GM15510 (cell line): ENCODE data around the gene BICD2.

Experiments
- POLR2A ChIP-seq: IDR thresholded peaks from 3 replicates; pipeline ENCODE4 v1.6.1; 2011; ENCODE audit warnings: borderline replicate concordance; ENCODE audit not compliant: insufficient read length; ENCODE audit errors: extremely low read depth

The BICD2 gene

DNA sequence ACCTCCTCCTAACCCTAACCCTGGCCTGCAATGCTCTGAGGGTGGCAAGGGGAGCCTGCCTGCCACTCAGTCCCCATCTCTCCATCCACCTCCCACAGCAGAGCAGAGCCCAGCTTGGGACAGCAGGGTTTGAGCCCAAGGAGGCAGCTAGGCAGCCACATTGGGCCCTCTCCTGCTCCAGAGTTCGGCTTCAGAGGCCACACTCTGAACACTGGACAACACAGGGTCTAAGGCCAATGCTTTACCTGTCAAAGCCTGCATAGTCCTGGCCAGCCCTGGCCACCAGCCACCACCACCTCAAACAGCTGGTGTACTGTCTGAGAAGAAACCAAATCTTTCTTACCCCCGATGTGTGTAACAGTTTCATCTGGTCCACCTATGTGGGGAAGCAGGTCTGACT lies 5.2 kb downstream of the BICD2 start:
- no peak for TF ChIP-seq POLR2A

DNA sequence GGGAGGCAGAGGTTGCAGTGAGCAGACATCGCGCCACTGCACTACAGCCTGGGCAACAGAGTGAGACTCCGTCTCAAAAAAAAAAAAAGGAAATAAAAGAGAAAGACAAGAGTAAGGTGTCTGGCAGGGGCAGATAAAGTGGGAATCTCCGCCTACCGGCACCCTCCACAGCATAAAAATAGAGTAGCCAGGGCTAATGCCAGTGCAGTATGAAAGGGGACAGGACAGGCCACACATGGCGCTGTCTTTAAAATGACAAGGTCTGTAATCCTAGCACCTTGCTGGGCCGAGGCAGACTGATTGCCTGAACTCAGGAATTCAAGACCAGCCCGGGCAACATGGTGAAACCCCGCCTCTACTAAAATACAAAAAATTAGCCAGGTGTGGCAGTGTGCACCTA lies 7.8 kb downstream of the BICD2 start:
- TF ChIP-seq POLR2A = no peak

DNA sequence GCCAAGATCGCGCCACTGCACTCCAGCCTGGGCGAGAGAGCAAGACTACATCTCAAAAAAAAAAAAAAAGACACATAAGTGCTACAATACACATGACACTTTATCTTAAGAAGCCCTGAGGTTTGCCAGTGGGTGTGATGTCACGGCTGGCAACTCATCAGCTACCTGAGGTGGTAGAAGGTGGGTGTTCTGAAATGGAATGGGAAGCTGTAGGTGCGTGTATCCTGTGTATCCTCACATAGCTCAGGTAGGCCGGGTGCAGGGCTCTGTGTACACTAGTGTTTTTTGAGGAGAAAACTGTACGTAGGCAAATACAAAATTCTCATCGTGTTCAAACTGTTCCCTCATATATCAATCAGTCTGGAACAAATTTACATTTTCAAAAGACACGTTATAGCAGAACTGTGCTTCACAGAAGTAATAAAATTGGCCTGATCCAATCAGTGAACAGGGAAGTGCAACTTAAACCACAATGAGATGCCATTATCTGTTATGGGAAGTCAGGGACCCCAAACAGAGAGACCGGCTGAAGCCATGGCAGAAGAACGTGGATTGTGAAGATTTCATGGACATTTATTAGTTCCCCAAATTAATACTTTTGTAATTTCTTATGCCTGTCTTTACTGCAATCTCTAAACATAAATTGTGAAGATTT lies 10.4 kb downstream of the BICD2 start:
- no peak for TF ChIP-seq POLR2A

DNA sequence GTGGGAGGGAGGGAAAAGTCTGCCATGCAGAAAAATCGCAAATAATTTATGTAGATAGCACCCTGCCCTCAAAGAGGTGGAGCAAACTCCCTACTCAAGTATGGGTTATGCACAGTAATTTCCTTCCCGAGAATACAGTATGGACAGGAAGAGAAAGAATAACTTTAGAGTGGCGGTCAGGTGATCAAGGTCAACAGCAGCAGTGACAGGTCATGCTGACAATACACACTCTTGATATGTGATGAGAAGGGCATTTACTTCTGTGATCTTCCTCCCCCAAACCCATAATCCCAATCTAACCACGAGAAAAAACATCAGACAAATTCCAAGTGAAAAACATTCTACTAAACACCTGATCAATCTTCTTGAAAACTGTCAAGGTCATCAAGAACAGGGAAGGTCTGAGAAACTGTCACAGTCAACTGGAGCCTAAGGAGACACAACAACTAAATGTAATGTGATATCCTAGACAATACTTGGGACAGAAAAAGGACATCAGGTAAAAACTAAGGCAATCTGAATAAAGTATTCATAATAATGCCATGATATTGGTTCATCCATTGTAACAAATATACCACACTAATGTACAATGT lies 11.7 kb downstream of the BICD2 start:
- TF ChIP-seq POLR2A = no peak

GRCh38 chr9:92749934-92750315 lies 14.7 kb downstream of the BICD2 start:
- TF ChIP-seq POLR2A = no peak

- TF ChIP-seq POLR2A = no peak
Measured at GRCh38 chr9:92749071-92749933, 15.3 kb downstream of the BICD2 start.

DNA sequence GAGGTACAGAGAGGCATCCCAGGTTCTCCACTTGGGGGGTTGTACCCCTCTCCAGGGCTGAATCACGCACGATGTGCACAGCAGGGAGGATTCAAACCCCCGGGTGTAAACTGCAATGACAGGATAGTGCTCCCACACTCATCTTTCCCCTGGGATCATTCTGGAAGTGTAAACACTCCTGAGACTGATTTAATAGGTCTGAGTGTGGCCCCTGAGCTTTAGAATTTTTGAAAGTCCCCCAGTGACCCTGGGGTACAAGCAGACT lies 16.5 kb downstream of the BICD2 start:
- TF ChIP-seq POLR2A = no peak

DNA sequence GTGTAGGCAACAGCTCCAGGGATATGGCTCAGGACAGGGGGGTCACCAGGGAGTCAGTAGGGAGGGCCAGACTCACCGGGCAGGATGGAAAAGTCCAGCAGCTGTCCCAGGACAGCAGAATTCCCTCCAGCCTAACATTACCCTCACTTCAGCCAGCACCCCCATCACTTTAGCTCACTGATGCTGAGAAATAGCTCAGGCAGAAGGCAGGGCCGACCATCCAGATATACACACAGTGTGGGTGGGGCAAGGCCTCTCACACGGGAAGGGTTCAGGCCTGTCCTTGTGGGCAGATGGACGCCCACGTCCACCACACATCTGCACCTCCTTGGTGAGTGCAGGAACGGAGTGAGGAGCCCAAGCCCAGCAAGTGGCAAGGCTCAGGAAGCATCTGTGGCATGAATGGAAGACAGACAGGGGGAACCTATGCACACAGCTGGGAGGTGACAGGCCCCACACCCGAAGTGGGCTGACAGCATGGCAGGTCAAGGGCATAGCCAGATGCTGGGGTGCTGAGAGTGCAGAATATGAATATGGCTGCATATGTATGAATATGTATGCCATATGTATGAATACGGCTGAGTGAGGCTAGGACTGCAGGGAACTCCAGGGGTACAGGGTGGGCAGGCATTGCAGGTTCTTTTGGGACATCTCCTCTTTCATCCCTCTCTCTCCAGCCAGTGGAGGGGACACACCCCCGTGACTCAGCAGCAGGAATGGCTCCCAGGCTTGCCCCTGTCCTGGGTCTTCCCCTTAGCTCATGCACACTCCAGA lies 17.0 kb downstream of the BICD2 start:
- TF ChIP-seq POLR2A = no peak

GRCh38 chr9:92746567-92747458 lies 17.8 kb downstream of the BICD2 start:
- TF ChIP-seq POLR2A = no peak

GRCh38 chr9:92745881-92746280 lies 18.8 kb downstream of the BICD2 start:
- TF ChIP-seq POLR2A = no peak

DNA sequence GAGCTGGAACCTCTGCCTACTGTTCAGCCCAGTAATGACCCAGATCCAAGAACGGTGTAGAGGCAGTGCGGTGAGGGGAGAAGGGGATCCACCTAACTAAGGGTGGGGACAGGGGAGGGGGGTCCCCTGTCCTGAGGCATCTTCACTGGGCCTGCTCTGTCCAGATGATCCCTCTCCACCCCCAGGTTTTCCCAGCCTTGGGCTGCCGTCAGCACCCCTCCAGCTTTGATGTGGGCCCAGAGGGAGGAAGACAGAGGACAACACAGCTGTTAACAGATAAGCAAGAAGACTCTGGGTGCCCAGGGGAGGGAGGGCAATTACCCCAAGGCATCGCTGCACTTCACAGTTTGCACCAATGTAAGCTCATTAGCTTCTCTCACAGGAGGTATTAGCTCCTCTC lies 19.3 kb downstream of the BICD2 start:
- TF ChIP-seq POLR2A = no peak

DNA sequence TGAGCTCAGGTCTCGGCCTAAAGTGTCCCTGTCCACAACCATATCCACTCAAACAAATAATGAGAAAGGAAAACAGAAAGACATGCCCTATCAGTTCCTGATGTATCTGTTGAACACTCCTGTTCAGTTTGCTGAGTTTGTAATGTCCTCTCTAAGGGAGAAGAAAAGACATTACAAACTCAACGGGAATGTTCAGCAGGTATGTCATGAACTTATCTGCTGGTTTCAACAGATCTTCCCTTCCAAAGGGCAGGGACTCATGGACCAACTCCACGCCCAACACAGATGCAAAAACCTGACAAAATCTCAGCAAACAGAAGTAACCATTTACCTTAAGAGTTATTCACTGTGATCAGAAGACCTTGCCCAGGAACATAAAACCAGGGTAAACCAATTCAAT lies 23.7 kb downstream of the BICD2 start:
- no peak for TF ChIP-seq POLR2A

DNA sequence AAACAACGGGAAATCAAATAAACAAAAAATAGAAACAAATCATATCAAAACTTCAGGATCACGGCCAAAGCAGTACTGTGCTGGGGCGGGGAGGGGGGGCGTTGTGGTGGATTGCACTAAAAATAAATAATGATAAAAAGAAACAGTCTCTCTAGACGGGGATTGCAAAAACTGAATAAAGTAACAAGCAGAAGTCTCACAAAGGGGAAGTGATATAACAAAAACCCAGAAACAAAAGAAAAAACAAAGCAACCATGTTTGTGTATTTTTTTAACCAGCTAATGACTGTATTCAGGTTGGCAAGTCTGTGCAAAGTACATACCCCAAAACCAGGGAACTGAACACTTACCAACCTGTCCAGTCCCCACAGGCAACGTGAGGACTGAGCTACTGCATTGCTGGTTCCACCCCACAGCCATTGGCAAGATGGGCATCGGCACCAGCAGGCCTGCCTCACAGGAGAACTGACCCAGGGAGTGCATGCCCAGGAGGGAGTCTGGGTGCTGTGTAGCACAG lies 24.1 kb downstream of the BICD2 start:
- no peak for TF ChIP-seq POLR2A

DNA sequence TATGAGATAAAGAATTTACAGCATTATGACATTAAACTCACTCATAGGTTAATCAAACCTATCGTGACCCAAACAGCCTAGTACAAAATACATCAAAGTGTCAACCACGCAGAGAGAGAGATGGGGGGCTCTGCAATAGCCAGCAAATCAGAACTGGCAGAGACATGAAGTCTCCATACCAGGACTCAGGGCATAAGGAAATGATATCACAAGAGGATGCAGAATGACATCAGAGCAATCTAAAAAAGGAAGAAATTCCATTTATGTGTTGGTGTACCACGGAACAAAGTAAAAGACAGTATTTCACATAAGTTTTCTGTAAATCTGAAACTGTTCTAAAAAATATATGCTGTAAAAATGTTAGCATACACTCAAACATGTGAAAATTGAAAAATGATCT lies 24.6 kb downstream of the BICD2 start:
- TF ChIP-seq POLR2A = no peak

DNA sequence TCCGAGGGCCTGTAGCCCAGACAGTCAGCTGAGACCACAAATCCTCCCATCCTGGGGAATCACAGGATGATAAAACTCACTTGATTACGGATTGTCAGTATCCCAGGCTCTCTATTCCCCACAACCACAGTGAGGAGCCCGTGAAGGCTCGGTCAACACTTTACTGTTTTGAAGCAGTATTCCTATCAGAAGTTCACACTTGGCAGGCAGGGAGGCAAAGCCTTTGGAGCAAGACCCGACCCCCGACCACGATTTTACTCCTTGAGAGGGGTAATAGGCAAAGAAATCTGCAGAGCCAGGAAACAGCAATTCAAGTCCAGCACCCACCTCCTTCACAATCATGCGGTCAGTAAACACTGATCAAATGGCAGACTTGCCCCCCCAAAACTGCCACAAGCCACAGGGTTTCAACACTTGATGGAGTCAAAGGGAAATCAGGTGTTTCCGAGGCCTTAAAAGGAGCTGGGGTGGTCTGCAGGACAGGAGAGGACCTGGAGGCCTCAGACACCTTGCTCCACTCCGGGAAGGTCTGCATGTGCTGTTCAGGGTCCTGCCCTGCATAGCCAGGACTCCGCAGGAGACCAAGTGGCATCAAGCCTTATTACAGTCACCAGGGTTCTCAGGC lies 25.2 kb downstream of the BICD2 start:
- TF ChIP-seq POLR2A = no peak

DNA sequence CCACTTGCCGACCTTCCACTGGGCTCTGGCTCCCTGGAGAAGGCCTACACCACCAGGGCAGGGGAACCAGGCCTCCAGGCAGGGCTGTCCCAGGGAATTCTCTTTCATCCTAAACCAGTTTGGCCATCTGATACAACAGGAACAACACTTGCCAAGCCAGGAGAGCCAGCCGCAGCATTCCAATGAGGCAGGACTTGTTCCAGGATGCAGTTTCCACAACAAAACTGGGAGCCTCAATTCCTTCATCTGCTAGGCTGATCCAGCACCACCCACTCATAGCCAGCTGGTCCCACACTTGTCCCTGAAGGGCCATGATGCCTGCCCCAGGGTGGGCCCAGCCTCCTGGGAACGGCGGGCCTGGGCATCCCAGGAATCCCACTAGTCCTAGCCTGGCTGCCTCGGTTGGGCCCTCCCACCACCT lies 26.0 kb downstream of the BICD2 start:
- TF ChIP-seq POLR2A = no peak
